NB4 (cell line): ENCODE results near the gene DBH.

ENCODE experiments used
- MYC ChIP-seq: IDR thresholded peaks from 2 replicates; pipeline ENCODE4 v1.6.1; 2011; ENCODE audit warnings: low read depth, low read length
- POLR2A ChIP-seq: IDR thresholded peaks from 2 replicates; pipeline ENCODE4 v1.6.1; 2011; ENCODE audit warnings: mild to moderate bottlenecking; ENCODE audit not compliant: insufficient read length; ENCODE audit errors: extremely low read depth
- TF ChIP-seq, protein P1 (sequence below): IDR thresholded peaks from one replicate; pipeline ENCODE4 v1.5.1; 2012; ENCODE audit warnings: low read depth, low read length
- TF ChIP-seq, protein P2 (sequence below): IDR thresholded peaks from 2 replicates; pipeline ENCODE4 v1.6.1; 2011; ENCODE audit warnings: low read depth, low read length

DNA sequence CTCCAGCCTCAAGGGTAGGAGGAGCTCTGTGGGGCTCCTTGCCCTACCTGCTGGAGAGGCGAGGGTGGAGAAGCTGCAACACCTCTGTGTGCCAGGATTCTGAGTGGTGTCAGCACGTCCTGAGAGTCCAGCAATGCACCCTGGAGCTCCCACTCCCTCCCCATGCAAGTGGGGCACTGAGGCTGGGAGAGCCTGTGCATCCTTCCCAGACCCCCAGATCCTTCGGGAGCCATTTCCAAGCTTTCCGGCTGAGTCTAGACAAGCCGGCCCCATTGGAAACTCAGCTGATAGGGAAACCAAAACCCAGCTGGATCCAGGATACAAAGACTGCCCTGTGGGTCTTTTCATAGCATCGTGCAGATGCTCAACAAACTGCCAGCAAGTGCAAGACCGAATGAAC lies 28.8 kb upstream of the DBH start:
- TF ChIP-seq, protein P1, sequence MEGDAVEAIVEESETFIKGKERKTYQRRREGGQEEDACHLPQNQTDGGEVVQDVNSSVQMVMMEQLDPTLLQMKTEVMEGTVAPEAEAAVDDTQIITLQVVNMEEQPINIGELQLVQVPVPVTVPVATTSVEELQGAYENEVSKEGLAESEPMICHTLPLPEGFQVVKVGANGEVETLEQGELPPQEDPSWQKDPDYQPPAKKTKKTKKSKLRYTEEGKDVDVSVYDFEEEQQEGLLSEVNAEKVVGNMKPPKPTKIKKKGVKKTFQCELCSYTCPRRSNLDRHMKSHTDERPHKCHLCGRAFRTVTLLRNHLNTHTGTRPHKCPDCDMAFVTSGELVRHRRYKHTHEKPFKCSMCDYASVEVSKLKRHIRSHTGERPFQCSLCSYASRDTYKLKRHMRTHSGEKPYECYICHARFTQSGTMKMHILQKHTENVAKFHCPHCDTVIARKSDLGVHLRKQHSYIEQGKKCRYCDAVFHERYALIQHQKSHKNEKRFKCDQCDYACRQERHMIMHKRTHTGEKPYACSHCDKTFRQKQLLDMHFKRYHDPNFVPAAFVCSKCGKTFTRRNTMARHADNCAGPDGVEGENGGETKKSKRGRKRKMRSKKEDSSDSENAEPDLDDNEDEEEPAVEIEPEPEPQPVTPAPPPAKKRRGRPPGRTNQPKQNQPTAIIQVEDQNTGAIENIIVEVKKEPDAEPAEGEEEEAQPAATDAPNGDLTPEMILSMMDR = no peak
- TF ChIP-seq, protein P2, sequence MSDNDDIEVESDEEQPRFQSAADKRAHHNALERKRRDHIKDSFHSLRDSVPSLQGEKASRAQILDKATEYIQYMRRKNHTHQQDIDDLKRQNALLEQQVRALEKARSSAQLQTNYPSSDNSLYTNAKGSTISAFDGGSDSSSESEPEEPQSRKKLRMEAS = no peak
- TF ChIP-seq POLR2A (no peak), MYC (no peak)
